Cardiac fibroblast (primary cell): Measurements from ENCODE around the gene ZNF91.

Experiments
- DNase-seq, 2 donors: peaks; one replicate each; pipeline versions ENCODE4 v3.0.0 to v3.0.0-alpha.2; 2010; ENCODE audit warnings: low read depth in 2 of 2
- H3K4me3 ChIP-seq, 2 donors: replicated peaks in 1 of 2; 1 replicate in 1 of 2; 2 replicates in 1 of 2; pipeline ENCODE4 v1.5.1; 2011; ENCODE audit warnings: low read depth in 2 of 2, low read length in 2 of 2, mild to moderate bottlenecking in 2 of 2, moderate library complexity in 1 of 2
- TF ChIP-seq, protein P1 (sequence below): IDR thresholded peaks from one replicate; pipeline ENCODE4 v1.5.1; 2011; ENCODE audit warnings: low read depth, mild to moderate bottlenecking, low read length, inconsistent platforms

The ZNF91 gene

DNA sequence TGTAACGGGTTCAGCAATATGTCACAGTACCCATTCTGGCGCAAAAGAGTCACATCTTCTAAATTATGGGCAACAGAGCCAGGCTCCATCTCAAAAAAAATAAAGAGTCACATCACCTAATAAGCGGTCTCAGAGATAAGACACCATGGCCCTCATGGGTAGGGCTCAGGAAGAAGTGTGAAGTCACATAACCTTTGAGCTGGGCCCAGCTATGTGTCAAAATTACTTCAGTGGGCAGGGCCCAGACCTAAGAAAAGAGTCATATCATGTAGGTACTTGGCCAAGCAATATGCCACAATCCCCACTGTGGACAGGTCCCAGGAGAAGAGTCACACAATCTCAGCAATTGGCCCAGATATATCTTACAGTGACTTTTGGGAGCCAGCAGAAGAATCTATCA lies 11.4 kb upstream of the ZNF91 start:
- TF ChIP-seq, protein P1, sequence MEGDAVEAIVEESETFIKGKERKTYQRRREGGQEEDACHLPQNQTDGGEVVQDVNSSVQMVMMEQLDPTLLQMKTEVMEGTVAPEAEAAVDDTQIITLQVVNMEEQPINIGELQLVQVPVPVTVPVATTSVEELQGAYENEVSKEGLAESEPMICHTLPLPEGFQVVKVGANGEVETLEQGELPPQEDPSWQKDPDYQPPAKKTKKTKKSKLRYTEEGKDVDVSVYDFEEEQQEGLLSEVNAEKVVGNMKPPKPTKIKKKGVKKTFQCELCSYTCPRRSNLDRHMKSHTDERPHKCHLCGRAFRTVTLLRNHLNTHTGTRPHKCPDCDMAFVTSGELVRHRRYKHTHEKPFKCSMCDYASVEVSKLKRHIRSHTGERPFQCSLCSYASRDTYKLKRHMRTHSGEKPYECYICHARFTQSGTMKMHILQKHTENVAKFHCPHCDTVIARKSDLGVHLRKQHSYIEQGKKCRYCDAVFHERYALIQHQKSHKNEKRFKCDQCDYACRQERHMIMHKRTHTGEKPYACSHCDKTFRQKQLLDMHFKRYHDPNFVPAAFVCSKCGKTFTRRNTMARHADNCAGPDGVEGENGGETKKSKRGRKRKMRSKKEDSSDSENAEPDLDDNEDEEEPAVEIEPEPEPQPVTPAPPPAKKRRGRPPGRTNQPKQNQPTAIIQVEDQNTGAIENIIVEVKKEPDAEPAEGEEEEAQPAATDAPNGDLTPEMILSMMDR = no peak
- no peak overlapping the region for H3K4me3 ChIP-seq
- no peak for DNase-seq

DNA sequence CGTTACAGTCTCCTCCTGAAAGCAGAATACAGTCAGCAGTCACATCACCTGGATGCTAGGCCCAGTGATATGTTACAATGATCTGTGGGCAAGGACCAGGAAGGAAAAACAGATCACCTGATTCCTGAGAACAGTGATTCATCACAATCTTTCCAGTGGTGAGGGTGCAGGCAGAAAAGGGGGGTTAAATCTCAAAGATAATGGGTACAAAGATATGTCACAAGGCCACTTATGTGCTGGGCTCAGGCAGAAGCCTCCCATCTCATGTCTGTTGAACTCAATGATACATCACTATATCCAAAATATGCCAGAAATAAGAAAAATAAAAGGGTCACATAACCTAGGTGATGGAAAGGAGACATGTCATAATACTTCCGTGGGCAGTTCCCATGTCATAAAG lies 10.8 kb upstream of the ZNF91 start:
- no peak for DNase-seq
- TF ChIP-seq, protein P1 = no peak
- no peak overlapping the region for H3K4me3 ChIP-seq

DNA sequence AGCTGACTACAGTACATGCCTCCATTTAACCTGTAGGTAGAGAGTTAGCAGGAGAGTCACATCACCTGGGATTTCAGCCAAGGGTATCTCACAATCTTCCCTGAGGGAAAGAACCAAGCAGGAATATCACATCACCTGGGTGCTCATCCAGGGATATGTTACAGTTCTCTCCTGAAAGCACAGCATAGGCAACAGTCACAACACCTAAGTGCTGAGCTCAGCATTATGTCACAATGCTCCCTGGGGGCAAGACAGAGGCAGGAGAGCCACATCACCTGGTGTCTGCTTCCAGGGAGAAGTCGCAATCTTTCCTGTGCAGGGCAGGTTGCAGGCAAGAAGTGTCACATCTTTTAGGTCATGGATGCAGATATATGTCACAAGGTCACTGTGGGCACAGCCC lies 9.4 kb upstream of the ZNF91 start:
- TF ChIP-seq, protein P1 = no peak

DNA sequence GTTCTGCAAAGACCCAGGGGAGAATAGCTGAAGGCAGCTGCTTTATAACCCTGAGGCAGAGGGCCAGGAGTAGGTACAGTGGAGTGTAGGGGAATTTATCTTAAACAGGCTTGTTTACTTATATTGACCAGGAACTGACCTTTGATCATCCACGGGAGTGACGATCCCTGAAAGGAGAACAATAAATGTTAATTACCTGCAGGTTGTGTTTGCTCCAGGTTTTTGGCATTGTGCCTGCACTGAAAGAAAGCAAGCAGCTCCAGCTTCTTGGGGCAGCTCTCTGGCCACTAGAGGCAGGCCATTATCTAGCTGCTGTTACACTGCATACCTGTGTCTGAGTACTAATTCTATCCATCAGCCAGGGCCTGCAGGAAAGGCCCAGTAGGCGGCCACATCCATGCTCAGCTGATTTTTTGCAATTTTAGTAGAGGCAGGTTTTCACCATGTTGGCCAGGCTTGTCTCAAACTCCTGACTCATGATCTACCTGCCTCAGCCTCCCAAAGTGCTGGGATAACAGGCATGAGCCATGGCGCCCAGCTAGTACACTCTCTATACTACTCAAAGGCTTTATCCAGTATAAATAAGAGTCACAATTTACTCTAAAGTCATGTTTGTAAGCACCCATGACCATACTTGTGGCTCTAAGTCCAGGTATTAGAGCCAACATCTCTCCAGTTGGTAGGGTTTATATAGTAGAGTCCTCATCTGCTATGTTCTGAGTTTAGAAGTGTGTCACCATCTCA lies 8.5 kb upstream of the ZNF91 start:
- TF ChIP-seq, protein P1 = no peak
- no peak for DNase-seq
- H3K4me3 ChIP-seq = no peak overlapping the region

More for the DNA sequence above, 9.4 kb upstream of the ZNF91 start:
- no peak for DNase-seq
- H3K4me3 ChIP-seq = no peak overlapping the region

DNA sequence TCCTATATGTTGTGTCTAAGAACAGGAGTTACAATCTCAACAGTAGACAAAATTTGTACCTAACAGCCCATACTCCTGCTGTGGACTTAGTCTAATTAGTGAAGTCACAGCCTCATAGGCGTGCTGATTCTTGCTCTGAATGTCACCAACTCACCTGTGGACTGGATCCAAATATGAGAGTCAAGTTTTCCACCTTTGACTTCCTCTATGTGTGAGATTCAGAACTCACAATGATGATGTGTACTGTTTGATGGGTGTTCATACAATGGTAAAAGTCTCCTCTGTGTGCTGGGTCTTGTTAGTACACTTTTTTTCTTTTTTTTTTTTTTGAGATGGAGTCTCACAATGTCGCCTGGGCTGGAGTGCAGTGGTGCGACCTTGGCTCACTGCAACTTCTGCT lies 7.8 kb upstream of the ZNF91 start:
- no peak for DNase-seq
- no peak overlapping the region for H3K4me3 ChIP-seq
- TF ChIP-seq, protein P1 = no peak

DNA sequence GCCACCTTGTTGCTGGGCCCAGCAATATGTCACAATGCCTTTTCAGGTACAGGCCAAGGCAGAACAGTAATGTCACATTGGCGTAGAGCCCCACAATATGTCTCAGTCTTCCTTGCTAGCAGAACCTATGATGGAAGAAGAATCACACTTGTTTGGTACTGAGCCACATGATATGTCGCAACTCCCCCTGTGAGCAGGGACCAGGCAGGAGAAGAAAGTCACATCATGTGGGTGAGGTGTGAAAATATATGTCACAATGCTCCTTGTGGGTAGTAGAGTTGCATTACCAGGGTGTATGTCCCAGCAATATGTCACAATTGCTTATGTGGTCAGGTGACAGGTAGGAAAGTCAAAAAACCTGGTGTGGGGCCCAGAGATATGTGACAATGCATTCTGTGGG lies 7.1 kb upstream of the ZNF91 start:
- TF ChIP-seq, protein P1 = no peak
- no peak overlapping the region for H3K4me3 ChIP-seq
- DNase-seq = no peak
